Measurements from ENCODE around the gene CASTOR2. TPM values are rescaled to one million over a fixed set of nuclear protein-coding genes. Genes with fewer than 3 reads are reported as not detected.

Gene CASTOR2
- total RNA-seq, 1 donor from 2014 or later, result 21.3 TPM

GRCh38 chr7:75018570-75019364 is 54.3 kb downstream of the CASTOR2 start:
- no peaks in the 10 kb centered on the region for H3K4me1 Mint-ChIP-seq (ENCODE audit: low read depth, unreplicated experiment)
- H3K27ac Mint-ChIP-seq (ENCODE audit: unreplicated experiment), result no peak overlapping the region
- no peaks in the 10 kb centered on the region for H3K79me2 ChIP-seq (ENCODE audit: insufficient read depth, low read length)
- H3K36me3 Mint-ChIP-seq (ENCODE audit: low read depth, unreplicated experiment), result peaks cover 8% of the 10 kb centered on the region
- no peak overlapping the region for H3K9ac ChIP-seq (ENCODE audit: low read length)
- no peaks in the 10 kb centered on the region for H3K27me3 Mint-ChIP-seq (ENCODE audit: low read depth, unreplicated experiment)
- no peak overlapping the region for H3K27ac ChIP-seq (ENCODE audit: low read depth, low read length)
- no peak for TF ChIP-seq EZH2 (IDR thresholded peaks at IDR 0.05; ENCODE audit: insufficient read depth, low read length)
- no peak for TF ChIP-seq CTCF (IDR thresholded peaks at IDR 0.05; ENCODE audit: insufficient read depth, low read depth, low read length)
- no peaks in the 10 kb centered on the region for H3K27me3 ChIP-seq (ENCODE audit: insufficient read depth, low read length)
- H3K9me3 Mint-ChIP-seq (ENCODE audit: unreplicated experiment), result no peaks in the 10 kb centered on the region
- no peaks in the 10 kb centered on the region for H3K36me3 ChIP-seq (ENCODE audit: insufficient read depth, low read length)
- H3K4me2 ChIP-seq (ENCODE audit: low read length), result no peak overlapping the region
- H3K4me3 Mint-ChIP-seq (ENCODE audit: unreplicated experiment), result no peak overlapping the region
- no peak overlapping the region for H2AFZ ChIP-seq (ENCODE audit: low read depth, low read length)
- no peak overlapping the region for H3K4me3 ChIP-seq (ENCODE audit: insufficient read depth, low read depth, low read length)
- no peaks in the 10 kb centered on the region for H4K20me1 ChIP-seq (ENCODE audit: insufficient read depth, low read length)
- FAIRE-seq, result no peak
- no peaks in the 10 kb centered on the region for H3K9me3 ChIP-seq (ENCODE audit: insufficient read depth, low read depth, low read length)
- no peak for DNase-seq (ENCODE audit: low read depth)
- H3K4me1 ChIP-seq (ENCODE audit: insufficient read depth, low read length), result no peaks in the 10 kb centered on the region

- TF ChIP-seq CTCF (IDR thresholded peaks at IDR 0.05; ENCODE audit: insufficient read depth, low read depth, low read length) (no peak), EZH2 (IDR thresholded peaks at IDR 0.05; ENCODE audit: insufficient read depth, low read length) (no peak)
- Mint-ChIP-seq H3K27me3 (ENCODE audit: low read depth, unreplicated experiment) (no peaks in the 10 kb centered on the region), H3K9me3 (ENCODE audit: unreplicated experiment) (no peaks in the 10 kb centered on the region), H3K4me1 (ENCODE audit: low read depth, unreplicated experiment) (no peaks in the 10 kb centered on the region), H3K27ac (ENCODE audit: unreplicated experiment) (no peak overlapping the region), H3K4me3 (ENCODE audit: unreplicated experiment) (no peak overlapping the region), H3K36me3 (ENCODE audit: low read depth, unreplicated experiment) (peaks cover 14% of the 10 kb centered on the region)
- H3K4me2 ChIP-seq (ENCODE audit: low read length), result no peak overlapping the region
- no peaks in the 10 kb centered on the region for H4K20me1 ChIP-seq (ENCODE audit: insufficient read depth, low read length)
- no peaks in the 10 kb centered on the region for H3K79me2 ChIP-seq (ENCODE audit: insufficient read depth, low read length)
- no peak overlapping the region for H2AFZ ChIP-seq (ENCODE audit: low read depth, low read length)
- no peaks in the 10 kb centered on the region for H3K4me1 ChIP-seq (ENCODE audit: insufficient read depth, low read length)
- H3K27ac ChIP-seq (ENCODE audit: low read depth, low read length), result no peak overlapping the region
- H3K4me3 ChIP-seq (ENCODE audit: insufficient read depth, low read depth, low read length), result no peak overlapping the region
- H3K27me3 ChIP-seq (ENCODE audit: insufficient read depth, low read length), result no peaks in the 10 kb centered on the region
- no peaks in the 10 kb centered on the region for H3K36me3 ChIP-seq (ENCODE audit: insufficient read depth, low read length)
- DNase-seq (ENCODE audit: low read depth) (no peak), FAIRE-seq (no peak)
- no peak overlapping the region for H3K9ac ChIP-seq (ENCODE audit: low read length)
- H3K9me3 ChIP-seq (ENCODE audit: insufficient read depth, low read depth, low read length), result no peaks in the 10 kb centered on the region
These were observed 55.3 kb downstream of the CASTOR2 start for GRCh38 chr7:75019800-75020199.

- Histone ChIP-seq H2AFZ (ENCODE audit: low read depth, low read length) (no peak overlapping the region), H3K9ac (ENCODE audit: low read length) (no peak overlapping the region), H3K4me3 (ENCODE audit: insufficient read depth, low read depth, low read length) (no peak overlapping the region), H3K79me2 (ENCODE audit: insufficient read depth, low read length) (no peaks in the 10 kb centered on the region), H4K20me1 (ENCODE audit: insufficient read depth, low read length) (no peaks in the 10 kb centered on the region), H3K9me3 (ENCODE audit: insufficient read depth, low read depth, low read length) (no peaks in the 10 kb centered on the region), H3K36me3 (ENCODE audit: insufficient read depth, low read length) (no peaks in the 10 kb centered on the region), H3K4me2 (ENCODE audit: low read length) (no peak overlapping the region), H3K27me3 (ENCODE audit: insufficient read depth, low read length) (no peaks in the 10 kb centered on the region), H3K4me1 (ENCODE audit: insufficient read depth, low read length) (no peaks in the 10 kb centered on the region), H3K27ac (ENCODE audit: low read depth, low read length) (no peak overlapping the region)
- Mint-ChIP-seq H3K9me3 (ENCODE audit: unreplicated experiment) (no peaks in the 10 kb centered on the region), H3K4me1 (ENCODE audit: low read depth, unreplicated experiment) (no peaks in the 10 kb centered on the region), H3K27me3 (ENCODE audit: low read depth, unreplicated experiment) (no peaks in the 10 kb centered on the region), H3K4me3 (ENCODE audit: unreplicated experiment) (no peak overlapping the region), H3K36me3 (ENCODE audit: low read depth, unreplicated experiment) (peaks cover 12% of the 10 kb centered on the region), H3K27ac (ENCODE audit: unreplicated experiment) (no peak overlapping the region)
- DNase-seq (ENCODE audit: low read depth) (no peak), FAIRE-seq (no peak)
- TF ChIP-seq EZH2 (IDR thresholded peaks at IDR 0.05; ENCODE audit: insufficient read depth, low read length) (no peak), CTCF (IDR thresholded peaks at IDR 0.05; ENCODE audit: insufficient read depth, low read depth, low read length) (no peak)
These were observed 60.4 kb downstream of the CASTOR2 start for GRCh38 chr7:75024922-75025321.

Measured in astrocyte (in vitro differentiated cells and primary cell).